AG09319 (cell line): Measurements from ENCODE around the gene ERC1.
"Not testable (repeated sequence)": the region's sequence is repeated elsewhere in the genome, so short reads cannot be mapped to it uniquely, and the experiment has no call there.

ENCODE experiments used
- DNase-seq: peaks from one replicate; pipeline ENCODE4 v3.0.0-alpha.2; 2010; ENCODE audit warnings: low read depth; ENCODE audit errors: extremely low read depth
- CTCF ChIP-seq: IDR thresholded peaks from 2 replicates; pipeline ENCODE4 v1.5.1; 2011; ENCODE audit warnings: low read depth, mild to moderate bottlenecking, inconsistent platforms, low read length, moderate library complexity

Gene ERC1

GRCh38 chr12:1201886-1202285, 210.9 kb downstream of the ERC1 start:
- DNase-seq: no peak
- TF ChIP-seq CTCF: no peak

GRCh38 chr12:1203735-1204019, 212.7 kb downstream of the ERC1 start:
- no peak for TF ChIP-seq CTCF
- DNase-seq: no peak

- no peak for TF ChIP-seq CTCF
- DNase-seq: no peak
Observed at GRCh38 chr12:1204581-1205121, 213.6 kb downstream of the ERC1 start.

GRCh38 chr12:1205512-1206060, 214.6 kb downstream of the ERC1 start:
- DNase-seq: no peak
- no peak for TF ChIP-seq CTCF

GRCh38 chr12:1206118-1206734, 215.2 kb downstream of the ERC1 start:
- no peak for DNase-seq
- TF ChIP-seq CTCF: no peak

- no peak for TF ChIP-seq CTCF
- DNase-seq: no peak
Observed at GRCh38 chr12:1207276-1207675, 216.3 kb downstream of the ERC1 start.

GRCh38 chr12:1208719-1209118, 217.7 kb downstream of the ERC1 start:
- not testable (repeated sequence) for DNase-seq

GRCh38 chr12:1212526-1212925, 221.5 kb downstream of the ERC1 start:
- no peak for TF ChIP-seq CTCF
- no peak for DNase-seq
